Endothelial cell of umbilical vein (primary cell): ENCODE results near the gene DARS1.

Experiments used
- EZH2 ChIP-seq: IDR thresholded peaks from 2 replicates; pipeline ENCODE4 v1.6.1; 2012; ENCODE audit warnings: borderline replicate concordance, low read depth, mild to moderate bottlenecking, moderate library complexity, low read length, inconsistent platforms; ENCODE audit not compliant: severe bottlenecking
- TF ChIP-seq, protein P1 (sequence below), 2 donors: IDR thresholded peaks; 1 replicate in 1 of 2; 2 replicates in 1 of 2; pipeline ENCODE4 v1.5.1; 2011; ENCODE audit warnings: low read length in 2 of 2, mild to moderate bottlenecking in 2 of 2, moderate library complexity in 2 of 2, control low read depth in 1 of 2, inconsistent platforms in 1 of 2, low read depth in 1 of 2; ENCODE audit not compliant: insufficient read depth in 1 of 2; ENCODE audit errors: extremely low read depth in 1 of 2

DNA sequence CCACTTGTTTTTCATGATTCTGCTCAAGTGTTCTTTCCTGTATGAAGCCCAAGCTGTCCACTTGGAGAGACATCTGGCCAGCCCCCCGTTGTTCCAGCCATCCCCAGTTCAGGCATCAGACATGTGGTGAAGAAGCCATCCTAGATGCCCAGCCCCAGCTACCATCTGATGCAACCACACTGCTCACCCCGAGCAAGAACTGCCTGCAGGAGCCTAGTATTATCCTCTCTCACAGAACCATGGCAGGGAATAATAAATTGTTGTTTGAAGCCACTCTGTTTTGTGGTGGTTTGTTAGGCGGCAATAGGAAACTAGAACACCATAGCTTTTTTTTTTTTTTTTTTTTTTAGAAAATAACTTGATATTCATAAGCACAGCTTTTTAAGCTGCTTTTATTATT, 19.5 kb upstream of the DARS1 start:
- TF ChIP-seq, protein P1, sequence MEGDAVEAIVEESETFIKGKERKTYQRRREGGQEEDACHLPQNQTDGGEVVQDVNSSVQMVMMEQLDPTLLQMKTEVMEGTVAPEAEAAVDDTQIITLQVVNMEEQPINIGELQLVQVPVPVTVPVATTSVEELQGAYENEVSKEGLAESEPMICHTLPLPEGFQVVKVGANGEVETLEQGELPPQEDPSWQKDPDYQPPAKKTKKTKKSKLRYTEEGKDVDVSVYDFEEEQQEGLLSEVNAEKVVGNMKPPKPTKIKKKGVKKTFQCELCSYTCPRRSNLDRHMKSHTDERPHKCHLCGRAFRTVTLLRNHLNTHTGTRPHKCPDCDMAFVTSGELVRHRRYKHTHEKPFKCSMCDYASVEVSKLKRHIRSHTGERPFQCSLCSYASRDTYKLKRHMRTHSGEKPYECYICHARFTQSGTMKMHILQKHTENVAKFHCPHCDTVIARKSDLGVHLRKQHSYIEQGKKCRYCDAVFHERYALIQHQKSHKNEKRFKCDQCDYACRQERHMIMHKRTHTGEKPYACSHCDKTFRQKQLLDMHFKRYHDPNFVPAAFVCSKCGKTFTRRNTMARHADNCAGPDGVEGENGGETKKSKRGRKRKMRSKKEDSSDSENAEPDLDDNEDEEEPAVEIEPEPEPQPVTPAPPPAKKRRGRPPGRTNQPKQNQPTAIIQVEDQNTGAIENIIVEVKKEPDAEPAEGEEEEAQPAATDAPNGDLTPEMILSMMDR (IDR thresholded peaks at IDR 0.05; ENCODE audit: extremely low read depth in 1 of 2, insufficient read depth in 1 of 2, low read depth in 1 of 2, low read length in 2 of 2) = no peak
- no peak for TF ChIP-seq EZH2
